ENCODE results near the gene COX6A1.
"Not testable (repeated sequence)": the region's sequence is repeated elsewhere in the genome, so short reads cannot be mapped to it uniquely, and the experiment has no call there.

The COX6A1 gene

DNA sequence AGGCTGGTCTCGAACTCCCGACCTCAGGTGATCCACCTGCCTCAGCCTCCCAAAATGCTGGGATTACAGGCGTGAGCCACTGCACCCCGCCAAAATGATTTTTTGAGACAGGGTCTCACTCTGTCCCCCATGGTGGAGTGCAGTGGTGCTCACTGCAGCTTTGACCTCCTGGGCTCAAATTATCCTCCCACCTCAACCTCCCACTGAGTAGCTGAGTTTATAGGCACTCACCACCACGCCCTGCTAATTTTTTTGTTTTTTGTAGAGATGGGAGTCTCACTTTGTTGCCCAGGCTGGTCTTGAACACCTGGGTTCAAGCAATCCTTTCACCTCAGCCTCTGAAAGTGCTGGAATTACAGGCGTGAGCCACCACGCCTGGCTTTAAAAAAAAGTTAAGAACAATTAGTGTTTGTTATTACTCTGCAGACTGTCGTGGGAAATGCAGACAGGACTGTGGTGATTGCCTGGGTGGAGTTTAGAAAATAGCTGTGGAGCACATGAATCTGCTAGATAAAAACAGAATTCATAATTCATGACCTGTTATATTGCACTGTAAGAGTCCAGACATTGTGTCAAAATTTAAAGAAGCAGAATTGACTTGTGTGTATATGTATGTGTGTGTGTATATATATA is 9.2 kb upstream of the COX6A1 start:
- no peak for DNase-seq

DNA sequence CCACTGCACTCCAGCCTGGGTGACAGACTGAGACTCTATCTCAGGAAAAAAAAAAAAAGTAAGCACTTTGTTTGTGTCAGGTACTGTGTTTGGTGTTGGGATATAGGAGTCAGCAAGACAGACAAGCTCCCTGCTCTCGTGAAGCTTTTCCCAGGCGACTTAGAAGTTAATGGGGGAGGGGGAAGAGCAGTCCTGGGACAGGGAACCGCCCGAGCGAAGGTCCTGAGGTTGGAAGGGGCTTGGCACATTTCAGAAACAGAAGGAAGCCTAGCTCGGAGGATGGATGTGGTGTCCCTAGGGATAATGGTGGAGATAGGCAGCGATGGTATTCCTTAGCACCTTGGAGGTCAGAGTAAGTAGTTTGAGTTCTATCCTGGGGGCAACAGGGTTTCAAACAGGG is 8.5 kb upstream of the COX6A1 start:
- no peak for DNase-seq

DNA sequence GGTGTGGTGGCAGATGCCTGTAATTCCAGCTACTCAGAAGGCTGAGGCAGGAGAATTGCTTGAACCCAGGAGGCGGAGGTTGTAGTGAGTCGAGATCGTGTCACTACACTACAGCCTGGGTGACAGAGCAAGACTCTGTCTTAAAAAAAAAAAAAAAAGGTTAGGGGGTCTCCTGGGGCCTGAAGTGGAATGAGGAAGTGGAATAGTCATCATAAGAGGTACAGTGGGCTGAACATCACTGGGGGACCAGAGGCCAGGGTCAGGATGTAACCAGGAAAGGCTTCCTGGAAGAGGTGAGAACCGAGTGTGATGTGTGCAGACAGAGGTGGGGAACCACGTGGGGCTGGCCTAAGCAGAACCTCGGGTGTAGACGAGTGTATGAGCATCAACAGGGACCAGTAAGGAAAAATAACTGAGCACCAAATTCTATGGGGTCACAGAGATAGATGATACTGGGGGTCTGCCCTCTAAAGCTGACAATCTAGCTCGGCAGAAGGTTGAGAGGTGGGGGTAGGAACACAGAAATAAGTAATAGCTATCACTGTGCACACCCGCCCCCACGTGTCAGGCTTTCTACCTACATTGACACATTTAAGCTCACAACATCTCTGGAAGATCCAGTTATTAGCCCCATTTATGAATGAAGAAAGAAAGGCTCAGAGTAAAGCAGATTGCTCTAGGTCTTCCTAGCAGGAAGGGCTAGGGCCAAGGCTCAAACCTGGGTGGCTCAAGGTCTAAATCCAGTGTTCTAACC is 5.0 kb upstream of the COX6A1 start:
- DNase-seq: no peak

DNA sequence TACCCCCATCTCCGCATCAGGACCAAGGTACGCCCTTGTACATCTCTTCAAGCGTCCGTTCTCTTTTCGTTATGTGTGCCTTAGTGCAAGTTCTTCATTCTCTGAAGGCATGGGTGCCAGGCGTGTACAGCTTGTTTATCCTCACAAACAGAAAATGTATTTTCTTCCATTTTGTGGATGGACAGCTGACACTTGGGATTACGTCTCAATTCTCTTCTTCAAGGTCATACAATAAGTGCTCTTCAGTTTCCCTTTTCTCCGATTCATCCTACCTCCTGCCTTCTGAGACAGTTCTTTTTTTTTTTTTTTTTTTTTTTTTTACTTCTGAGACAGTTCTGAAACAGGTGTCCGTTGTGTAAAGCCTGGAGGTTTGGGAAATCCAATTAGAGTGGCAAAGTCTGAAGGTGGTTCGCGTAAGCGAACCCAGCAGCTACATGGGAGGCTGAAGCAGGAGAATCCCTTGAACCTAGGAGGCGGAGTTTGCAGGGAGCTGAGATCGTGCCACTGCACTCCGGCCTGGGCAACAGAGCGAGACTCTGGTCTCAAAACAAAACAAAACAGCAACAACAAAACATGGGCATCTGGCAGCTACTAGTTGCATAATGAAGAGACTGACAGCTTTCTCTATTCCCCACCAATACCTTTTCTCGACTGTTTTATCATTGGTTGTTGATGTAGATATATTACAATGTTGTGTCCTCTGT is 734 bp downstream of the COX6A1 start:
- DNase-seq: no peak

DNA sequence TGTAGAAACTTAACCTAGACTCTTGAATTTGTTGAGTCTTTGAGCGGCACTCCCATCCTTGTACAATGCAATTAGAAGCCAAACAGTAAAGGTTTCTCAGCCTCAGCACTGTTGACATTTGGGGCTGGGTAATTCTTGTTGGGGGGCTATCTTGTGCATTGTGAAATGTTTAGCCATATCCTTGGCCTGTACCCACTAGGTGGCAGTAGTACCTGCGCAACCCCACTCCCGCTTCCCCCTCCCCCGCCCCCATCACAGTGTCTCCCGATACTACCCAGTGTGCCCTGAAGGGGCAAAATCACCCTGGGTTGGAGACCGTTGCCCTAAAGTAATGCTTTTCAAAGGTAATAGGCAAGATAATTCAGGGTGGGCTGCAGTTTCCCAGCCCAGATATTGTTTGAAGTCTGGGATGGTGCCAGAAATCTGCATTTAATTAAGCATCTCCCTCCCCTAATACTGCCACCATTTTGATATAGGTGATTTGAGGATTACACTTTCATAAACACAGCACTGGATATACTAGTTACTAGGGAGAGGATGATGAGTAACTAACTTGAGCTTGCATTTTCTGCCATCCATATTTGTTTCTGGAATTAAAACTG is 1.8 kb downstream of the COX6A1 start:
- DNase-seq: no peak

DNA sequence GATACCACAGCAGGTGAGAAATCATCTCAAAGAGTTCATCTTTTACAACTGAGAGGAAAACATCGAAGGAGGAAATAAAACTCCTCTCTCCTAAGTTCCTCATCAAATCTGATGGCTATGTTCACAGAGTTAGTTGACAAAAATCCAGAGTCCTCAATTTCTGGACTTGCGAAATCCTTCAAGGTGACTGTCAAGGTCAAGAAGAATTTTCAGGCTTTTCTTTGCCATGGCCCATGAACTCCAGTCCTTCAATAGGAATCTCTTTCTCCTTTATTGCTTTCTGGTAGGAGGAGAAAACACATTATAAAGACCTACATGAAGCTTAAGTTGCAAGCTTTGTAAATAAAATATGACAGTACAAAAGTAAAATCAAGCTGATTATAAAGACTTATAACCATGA is 6.8 kb downstream of the COX6A1 start:
- no peak for DNase-seq

DNA sequence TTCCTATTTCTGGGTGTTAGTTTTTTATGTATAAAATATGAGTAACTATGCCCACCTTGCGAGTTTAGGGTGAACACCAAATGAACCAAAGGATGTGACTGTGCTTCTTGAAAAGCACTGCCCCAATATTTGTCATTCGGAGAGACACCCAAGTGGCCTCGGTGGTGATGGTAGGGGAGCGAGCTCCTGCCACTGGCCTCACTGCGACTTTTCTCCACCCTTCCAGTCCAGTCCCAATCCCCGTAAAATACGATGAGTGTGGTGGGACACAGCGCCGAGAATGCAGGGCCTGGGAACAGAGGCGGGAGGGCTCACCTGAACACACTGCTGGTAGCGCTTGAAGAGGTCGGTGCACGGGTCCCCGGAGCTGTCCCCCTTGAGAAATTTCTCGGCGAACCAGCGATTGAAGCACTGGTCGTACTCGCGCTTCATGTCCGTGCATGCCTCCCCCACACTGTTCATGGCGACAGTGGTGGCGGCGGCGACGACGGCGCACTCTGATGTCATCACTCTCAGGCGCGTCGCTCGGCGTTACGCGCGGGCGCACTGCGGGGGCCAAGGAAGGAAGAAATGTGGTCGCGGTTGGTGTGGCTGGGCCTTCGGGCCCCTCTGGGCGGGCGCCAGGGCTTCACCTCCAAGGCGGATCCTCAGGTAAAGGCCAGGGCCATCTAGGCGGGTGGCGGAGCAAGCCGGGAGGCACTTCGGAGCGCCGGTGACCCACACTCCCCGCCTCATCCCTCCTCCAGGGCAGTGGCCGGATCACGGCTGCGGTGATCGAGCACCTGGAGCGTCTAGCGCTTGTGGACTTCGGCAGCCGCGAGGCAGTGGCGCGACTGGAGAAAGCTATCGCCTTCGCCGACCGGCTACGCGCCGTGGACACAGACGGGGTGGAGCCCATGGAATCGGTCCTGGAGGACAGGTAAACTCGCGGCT is 8.3 kb downstream of the COX6A1 start, which contains the start of the genes GATC and TRIAP1:
Gene GATC, plus strand, starts transcription at position 534 of the 933 bp plus-strand sequence. Its CDS starts 37 bp downstream, at position 571.
Gene TRIAP1, minus strand, starts transcription at position 474 of the 933 bp plus-strand sequence. Its CDS starts 12 bp downstream, at position 462.
- no peak for DNase-seq

DNA sequence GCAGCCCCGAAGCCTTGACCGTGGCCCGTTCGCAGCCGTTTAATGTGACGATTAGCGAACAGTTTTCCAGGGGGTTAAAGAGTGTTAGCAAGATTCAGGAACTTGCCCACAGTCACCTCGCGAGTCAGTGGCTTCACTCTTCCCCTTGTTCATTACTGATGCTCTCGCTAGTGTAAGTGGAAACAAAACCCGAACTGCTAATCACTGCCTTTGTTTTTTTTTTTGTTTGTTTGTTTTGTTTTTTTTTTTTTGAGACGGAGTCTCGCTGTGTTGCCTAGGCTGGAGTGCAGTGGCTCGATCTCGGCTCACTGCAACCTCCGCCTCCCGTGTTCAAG is 8.9 kb downstream of the COX6A1 start:
- not testable (repeated sequence) for DNase-seq

DNA sequence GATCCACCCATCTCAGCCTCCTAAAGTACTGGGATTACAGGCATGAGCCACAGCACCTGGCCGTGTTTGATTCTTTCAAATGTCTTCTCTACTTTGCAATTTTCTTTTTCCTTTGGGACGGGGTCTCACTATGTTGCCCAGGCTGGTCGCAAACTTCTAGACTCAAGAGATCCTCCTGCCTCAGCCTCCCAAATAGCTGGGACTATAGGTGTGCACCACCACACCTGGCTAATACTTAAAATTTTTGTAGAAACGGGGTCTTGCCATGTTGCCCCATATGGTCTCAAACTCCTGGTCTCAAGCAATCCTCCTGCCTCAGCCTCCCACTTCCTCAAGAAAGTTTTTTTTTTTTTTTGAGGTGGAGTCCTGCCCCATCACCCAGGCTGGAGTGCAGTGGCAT is 10.1 kb downstream of the COX6A1 start:
- no peak for DNase-seq

DNA sequence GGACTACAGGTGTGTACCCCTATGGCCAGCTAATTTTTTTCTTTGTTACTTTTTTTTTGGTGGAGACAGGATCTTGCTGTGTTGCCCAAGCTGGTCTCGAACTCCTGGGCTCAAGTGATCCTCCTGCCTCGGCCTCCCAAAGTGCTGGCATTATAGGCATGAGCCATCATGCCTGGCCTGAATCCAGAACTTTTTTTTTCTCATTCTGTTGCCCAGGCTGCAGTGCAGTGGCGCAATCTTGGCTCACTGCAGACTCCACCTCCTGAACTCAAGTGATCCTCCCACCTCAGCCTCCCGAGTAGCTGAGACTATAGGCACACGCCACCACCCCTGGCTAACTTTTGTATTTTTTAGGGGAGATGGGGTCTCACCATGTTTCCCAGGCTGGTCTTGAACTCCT is 14.6 kb downstream of the COX6A1 start:
- DNase-seq: not testable (repeated sequence)

DNA sequence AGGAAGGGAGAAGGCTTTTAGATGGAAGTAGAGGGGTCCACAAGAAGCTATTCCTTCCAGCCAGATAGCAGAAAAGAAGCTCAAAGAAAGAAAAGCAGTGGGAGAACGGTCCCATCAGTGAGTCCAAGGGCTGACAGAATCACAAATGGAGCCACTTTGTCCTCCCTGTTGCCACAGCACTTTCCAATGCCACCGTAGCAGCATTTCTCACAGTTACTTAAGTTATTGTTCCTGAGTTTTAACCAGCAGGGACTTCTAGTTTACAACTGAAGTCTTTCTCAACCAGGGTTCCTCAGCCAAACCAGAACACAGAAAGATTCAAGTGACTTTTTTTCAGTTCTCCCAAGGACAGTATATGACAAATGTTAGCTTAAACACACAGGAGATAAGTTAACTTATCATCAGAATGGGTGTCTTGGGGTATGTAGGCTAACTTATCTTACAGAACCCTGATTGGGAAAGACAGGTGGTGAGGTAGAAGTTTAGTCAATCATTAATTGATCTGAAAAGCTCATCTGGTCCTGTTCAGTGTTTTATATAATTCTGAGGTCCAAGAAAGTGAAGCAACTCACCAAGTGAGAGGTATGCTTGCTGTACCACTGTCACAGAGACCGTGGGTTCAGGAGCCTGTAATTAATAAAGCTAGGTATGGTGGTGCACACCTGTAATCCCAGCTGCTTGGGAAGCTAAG is 15.3 kb downstream of the COX6A1 start:
- no peak for DNase-seq

DNA sequence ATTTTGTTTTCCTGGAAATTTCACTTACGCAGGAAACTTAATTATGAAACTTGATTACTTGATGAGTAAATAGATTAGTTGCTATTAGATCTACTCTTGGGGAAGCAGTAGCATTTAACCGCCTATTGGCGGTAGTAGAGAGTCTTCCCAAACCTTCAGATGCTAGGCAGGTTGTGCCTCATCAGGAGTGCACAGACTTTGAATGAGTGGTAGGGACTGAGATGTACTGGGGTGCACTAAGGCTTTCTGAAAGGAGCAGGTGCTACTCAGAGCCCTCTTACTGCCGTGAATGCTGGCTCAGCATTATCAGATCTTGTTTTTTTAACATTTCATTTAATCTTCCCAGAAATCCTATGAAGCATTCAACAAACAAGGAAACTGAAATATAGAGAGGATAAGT is 16.1 kb downstream of the COX6A1 start:
- DNase-seq: no peak

DNA sequence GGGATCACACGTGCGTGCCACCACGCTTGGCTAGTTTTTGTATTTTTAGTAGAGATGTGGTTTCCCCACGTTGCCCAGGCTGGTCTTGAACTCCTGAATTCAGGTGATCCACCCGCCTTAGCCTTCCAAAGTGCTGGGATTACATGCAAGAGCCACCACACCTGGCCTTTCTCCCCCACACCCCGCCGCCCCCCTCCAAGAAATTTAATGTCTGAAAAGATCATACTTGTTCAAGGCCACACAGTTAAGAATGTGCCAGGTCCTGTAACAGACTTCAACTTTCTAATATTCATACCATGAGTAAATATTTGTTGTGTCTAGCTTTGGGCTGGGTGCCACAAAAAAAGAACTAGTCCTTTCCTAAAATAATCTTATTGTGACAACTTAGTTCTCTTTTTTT is 17.4 kb downstream of the COX6A1 start:
- no peak for DNase-seq

DNA sequence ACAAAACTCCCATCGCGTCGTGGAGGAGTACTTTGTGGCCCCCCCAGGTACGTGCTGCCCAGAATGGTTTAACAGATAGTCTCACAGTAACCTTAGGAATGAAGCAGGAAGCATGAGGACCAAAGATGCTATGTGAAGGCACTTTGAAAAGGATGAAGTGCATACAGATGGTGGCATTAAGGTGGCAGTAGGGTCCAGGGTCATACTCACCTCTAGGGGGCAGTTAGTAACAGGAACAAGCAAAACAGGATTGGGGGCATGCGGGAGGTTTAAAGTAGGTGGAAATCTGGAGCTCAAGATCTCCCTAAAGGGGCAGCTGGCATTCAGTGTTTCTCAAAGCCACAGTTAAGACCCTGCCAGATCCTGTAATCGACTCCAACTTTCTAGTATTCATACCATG is 19.2 kb downstream of the COX6A1 start:
- DNase-seq: no peak

DNA sequence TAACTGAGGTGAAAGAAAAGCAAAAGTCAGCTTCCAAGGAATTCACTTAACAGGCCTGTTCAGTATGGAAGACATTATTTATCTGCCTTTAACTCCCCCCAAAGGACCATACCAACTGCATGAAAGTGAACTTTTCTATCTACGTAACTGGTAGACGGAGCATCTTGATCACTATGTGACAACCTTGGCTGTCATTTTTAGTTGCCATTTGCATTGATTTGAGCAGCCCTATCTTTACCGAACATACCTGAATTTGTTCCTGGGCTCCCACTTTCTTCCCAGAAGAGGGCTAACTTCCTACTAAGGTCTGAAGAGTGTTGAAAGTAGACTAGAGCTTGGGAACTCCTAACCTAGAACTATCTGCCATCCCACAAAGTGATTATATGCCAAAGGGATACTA is 22.2 kb downstream of the COX6A1 start:
- DNase-seq: no peak

DNA sequence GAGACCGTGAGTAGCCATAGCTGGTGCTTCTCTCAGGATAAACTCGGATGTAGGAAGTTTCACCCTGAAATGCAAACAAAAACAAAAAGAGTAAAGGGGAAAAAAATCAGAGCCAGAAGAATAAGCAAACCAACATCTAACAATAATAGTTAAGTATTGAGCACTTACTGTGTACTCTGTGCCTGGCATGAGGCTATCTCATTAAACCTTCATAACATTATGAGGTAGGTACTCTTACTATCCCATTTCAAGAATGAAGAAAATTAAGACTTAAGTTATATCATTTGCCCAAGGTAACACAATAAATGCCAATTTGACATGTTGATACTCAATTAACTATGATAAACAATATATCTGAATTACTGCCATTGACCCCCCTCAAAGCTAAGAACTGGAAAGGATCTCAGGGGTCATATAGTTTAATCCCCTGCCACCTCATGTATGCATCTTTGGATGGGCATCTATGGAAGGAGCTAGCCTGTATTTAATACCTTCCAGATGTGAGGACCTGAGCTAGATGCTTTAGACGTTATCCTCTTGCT is 24.3 kb downstream of the COX6A1 start:
- DNase-seq: no peak

DNA sequence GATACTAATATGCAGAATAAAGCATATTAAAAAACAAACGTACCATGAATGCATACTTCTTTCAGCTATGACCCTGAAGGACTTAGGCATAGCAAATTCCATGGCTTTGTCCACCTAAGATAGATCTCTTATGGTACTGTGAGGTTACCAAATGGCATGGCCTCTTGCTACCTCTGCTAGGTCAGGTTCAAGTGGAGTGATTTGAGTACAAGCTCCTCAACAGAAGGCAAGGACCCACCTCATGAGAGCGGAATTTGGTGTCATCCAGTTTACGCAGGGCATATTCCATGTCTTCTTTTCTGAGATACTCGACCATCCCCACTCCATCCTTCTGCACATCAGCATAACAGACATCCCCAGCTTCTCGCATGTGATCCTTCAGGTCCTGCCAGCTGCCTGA is 25.8 kb downstream of the COX6A1 start:
- DNase-seq: no peak

DNA sequence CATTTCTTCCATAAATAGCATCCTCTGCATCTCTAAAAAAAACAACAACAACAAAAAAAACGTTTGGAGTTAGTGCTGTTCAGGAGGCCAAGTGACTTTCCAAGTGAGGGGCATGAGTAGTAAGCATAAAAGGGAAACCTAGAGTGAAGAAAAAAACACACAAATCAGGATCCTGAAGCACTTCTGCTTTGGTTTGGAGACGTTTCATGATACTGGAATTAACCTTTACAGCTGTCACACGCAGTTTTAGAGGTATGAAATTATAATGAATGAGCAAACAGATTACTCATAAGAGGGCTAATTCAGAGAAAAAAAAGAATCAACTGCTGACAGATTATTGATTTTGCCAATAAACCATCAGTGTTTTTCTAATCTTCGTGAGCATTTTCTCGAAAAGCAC is 27.8 kb downstream of the COX6A1 start:
- no peak for DNase-seq

DNA sequence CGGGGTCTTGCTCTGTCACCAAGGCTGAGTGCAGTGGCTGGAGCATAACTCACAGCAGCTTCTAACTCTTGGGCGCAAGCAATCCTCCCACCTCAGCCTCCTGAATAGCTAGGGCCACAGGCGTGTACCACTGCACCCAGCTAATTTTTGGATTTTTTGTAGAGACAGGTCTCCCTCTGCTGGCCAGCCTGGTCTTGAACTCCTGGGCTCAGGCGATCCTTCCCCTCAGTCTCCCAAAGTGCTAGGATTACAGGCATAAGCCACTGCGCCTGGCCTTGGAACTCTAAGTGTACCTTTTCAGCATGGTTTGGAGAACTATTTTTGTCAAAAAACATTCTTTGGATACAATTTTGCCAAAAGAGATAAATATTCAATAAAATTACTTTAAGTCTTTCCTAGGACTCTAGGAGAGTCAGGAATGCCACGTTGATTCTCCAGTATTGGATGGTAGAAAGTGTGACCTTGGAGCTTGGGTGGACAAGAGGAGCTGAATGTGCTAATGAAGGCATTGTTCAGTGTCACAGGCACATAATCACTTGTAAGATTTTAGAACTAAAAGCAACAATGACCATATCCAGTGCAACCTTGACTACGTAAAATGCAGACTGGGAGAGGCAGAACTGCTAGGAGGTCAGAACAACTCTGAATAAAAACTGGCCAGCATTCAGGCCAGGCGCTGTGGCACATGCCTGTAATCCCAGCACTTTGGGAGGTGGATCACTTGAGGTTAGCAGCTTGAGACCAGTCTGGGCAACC is 28.8 kb downstream of the COX6A1 start:
- no peak for DNase-seq

DNA sequence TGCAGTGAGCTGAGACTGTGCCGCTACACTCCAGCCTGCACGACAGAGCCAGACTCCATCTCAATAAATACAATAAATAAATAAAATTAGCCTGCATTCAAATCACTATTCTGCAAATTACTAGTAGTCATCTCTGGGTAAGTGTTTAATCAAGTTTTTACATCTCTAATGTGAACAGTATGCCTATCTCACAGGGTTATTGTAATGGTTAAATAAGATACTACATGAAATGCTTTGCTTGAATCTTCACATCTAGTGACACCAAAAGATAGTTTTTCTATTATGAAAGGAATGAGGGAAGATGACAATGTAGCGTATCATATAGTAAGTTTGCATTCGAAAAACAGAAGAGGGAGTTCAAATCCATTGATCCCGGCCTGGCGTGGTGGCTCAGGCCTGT is 29.5 kb downstream of the COX6A1 start:
- DNase-seq: no peak

DNA sequence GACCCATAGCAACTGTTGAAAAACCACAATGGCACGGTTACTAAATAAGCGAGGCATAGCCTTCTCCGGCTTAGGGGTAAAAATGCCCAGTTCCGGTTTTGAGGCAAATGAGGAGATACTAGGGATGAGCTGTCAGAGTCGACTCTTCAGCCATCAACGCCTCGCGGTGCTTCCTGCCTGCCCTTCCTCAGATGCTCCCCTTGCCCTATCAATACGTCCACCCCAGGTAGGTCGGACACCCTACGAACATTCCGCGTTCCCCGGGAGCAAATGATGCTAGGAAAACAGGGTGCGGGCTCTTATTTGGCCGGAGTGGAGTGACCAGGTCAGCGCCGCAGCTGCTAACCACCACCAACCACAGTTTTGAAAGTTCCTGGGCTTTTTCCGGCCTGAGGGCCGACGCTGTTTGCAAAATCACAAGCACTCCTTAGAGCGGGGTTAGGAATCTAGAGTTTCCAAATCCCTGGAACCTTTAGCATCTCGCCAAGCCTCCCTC is 30.5 kb downstream of the COX6A1 start:
- peak; percentile 41 for DNase-seq
